Glomerular visceral epithelial cell (primary cell): ENCODE results near the gene KRTAP10-4.
"Not testable (repeated sequence)": the region's sequence is repeated elsewhere in the genome, so short reads cannot be mapped to it uniquely, and the experiment has no call there.

Source experiments
- DNase-seq: peaks from one replicate; pipeline ENCODE4 v3.0.0-alpha.2; 2016; ENCODE audit errors: extremely low spot score

The KRTAP10-4 gene

DNA sequence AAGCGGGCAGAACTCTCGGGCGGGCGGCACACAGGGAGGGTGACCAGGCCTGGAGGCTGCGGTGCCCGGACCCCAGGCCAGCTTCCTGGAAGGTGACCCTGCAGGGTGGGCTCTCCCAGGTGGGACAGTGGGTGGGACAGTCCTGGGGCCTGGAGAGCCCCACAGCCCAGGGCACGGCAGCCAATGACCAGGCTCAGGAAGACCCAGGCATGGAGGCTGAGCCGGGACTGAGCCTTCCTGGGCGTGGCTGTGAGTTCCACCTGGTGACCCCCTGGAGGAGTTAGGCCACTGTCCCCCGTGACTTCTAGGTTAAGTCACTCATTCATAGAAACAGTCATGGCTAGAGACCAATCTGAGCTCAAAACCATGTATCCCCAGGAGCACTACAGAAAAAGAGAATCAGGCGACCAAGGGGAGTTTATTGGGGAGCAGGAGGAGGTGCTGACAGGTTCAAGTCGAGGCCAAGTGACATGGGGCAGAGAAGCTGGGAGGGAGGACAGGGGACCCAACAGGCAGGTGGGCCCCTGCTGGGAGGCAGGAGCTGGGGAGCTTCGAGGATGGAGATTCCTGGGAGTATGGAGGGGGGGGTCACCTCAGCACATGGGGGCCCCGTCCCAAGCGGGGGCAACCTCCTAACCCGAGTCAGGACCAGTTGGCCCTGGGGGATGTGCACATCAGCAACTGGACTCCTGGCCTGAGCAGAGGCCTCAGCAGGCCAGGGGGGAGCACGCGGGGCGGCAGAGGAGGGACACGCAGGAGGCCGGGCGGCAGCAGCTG is 5.7 kb downstream of the KRTAP10-4 start:
- DNase-seq = no peak

- no peak for DNase-seq
Observed at GRCh38 chr21:44579833-44580144, 6.3 kb downstream of the KRTAP10-4 start.

- not testable (repeated sequence) for DNase-seq
Observed at GRCh38 chr21:44580231-44580821, 6.8 kb downstream of the KRTAP10-4 start, which contains the start of gene KRTAP10-5. KRTAP10-5 (minus strand) TSS chr21:44580604; CDS start chr21:44580578, 26 bp downstream.

DNA sequence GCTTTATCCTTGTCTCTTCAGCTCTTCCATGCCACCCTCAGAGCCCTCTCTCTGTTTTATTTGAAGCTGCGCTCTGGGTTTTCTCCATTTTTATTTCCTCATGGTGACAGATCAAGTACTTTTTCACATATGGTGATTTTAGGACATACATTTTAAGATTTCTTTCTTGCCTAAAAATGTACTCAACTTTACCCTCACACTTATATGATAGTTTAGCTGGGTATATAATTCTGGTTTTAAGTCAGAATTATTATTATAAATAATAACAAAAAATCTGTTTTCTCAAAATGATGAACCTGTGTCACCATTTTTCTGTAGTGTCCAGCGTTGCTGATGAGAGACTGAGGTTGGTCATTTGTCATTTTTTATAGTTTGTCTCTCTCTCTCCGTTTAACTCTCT is 7.6 kb downstream of the KRTAP10-4 start:
- no peak for DNase-seq

DNA sequence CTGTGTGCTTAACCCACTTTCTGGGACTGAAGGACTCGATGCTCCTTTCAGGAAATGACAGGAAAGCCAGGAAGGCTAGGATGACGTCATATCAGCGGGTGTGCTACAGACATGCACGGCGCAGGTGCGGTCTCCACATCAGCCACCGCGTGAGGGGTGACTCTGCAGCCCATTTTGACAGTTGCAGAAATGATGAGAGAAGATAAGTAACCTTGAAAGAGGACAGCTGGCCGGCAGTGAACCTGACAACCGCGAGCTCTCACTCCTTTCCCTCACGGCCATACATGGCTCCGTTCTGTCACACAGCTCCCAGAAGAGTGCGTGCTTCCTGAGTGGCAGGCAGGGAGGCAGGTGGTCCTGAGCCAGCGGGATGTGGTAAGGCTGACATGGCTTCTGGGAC is 8.5 kb downstream of the KRTAP10-4 start:
- no peak for DNase-seq

DNA sequence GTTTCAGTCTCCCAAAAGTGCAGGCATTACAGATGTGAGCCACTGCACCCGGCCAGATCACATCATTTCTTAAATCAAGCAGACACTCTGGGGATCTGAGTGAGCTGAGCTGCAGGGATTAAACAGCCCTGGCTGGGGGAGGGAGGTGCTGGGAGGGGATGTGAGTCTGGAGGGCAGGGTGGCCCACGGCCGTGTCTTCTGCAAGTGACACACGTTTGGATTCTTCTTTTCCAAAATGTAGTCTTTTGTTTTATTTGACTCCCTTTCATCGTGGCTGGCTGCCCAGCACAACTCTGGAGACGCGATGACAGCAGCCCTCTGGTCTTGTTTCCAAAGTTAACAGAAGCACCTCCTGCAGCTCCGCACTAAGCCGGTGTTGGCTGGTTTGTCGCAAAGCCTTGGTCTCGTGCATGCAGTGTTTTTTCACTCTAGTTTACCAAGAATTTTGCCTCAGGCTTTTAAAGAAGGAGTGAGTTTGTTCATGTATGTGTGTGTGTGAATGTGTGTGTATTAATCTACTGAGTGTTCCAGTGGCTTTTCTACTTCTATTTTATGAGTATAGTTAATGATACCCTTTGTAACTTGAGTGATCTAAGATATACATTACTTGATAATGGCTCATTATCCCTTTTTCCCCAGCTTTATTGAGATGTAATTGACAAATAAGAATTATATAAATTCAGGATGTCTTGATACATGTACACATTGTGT is 9.7 kb downstream of the KRTAP10-4 start:
- no peak for DNase-seq

DNA sequence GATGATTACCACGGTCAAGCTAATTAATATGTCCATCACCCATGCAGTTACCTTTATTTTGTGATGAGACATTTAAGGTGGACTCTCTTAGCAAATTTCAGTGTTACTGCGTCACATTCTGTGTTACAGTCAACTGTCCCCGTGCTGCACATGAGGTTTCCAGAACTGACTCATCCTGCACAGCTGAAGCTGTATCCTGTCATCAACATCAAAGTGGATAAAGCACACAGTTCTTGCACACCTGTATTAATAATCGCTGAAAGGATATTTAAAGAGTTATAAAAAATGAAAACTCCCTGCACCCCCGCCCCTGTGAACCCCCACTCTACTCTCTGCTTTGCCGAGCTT is 10.2 kb downstream of the KRTAP10-4 start:
- DNase-seq = no peak

DNA sequence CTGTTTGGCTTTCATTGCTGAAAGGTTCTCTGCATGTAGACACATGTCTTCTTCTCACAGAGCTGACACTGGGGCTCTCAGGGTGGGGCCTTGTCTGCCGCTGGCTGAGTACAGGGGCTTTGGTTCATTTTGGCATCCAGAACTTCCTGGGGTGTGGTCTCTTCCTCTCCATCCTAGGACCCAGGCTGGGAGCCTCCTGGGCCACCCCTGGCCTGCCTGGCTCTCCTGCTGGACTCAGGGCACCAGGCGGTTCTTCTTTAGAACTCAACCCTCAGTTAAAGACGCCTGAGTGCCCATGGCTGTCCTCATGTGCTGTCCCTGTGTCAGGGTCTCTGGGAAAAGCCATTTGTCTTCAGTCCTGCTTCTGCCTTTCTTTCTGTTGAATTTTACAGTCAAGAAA is 12.4 kb downstream of the KRTAP10-4 start:
- DNase-seq = no peak

DNA sequence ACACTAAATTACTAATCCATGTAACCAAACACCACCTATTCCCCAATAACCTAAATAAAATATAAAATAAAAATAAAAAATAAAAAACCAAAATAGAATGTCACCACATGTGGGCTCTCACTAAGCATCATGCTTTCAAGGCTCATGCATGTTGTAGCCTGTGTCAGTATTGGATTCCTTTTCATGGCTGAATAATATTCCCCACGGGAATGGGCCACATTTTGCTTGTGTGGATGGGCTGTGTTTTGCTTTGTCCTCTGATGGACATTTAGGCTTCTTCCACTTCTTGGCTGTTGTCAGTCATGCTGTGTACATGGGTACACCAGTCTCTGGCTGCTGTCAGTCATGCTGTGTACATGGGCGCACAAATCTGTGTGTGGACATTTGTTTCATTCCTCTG is 15.6 kb downstream of the KRTAP10-4 start:
- DNase-seq = no peak

GRCh38 chr21:44589586-44590305 is 16.2 kb downstream of the KRTAP10-4 start:
- no peak for DNase-seq

GRCh38 chr21:44590311-44590721 is 16.8 kb downstream of the KRTAP10-4 start:
- no peak for DNase-seq

GRCh38 chr21:44590897-44591800 is 17.6 kb downstream of the KRTAP10-4 start:
- DNase-seq = not testable (repeated sequence)

DNA sequence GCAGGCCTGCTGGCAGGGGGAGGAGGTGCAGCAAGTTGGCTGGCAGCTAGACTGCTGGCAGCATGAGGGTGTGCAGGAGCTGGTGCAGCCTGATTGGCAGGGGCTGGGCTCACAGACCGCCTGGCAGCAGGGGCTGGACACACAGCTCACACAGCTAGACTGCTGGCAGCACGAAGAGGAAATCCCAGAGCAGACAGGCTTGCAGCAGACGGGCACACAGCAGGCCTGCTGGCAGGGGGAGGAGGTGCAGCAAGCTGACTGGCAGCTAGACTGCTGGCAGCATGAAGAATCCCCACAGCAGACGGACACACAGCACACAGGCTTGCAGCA is 18.2 kb downstream of the KRTAP10-4 start:
- DNase-seq = not testable (repeated sequence)

DNA sequence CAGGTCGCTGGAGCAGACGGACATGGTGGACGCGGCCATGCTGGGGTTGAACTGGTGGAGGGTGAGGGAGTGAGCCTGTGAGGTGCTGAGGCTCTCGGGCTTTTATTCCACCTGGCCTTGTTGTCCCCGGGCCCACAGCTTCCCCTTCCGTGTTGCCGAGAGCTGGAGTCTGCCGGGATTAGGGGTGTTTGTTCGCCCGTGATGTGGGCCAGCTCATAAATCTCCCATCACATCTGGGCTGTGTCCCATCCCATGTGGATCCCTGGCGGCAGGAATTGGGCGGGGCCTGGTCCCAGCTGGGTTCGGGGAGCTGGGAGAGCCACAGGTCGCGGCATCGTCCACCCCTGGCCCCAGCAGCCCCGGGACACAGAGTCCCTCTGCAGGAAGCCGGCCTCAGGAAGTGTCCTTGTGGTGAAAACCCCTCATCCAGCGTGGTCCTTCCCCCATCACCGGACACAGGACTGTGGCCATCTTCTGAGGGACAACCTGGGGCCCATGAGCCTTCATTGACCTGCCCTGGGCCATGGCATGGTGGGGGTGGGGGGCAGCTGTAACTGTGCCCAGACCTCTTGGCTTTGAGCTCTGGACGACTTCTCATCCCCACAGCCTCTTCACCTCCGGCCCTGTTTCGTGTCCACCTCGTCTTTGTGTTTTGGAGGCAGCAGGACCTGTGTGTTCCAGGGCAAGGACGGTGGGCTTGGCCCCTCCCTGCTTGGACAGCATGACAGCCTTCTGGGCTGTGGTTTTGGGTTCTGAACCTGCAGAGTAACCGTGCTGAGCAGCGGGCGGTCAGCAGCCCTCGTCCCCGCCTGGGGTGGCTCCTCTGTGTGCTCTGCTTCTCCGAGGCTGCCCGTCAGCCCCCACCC is 19.1 kb downstream of the KRTAP10-4 start, which contains the start of gene KRTAP10-6:
Gene KRTAP10-6 (minus strand): TSS at position 60 of the 866 bp plus-strand sequence. CDS start 21 bp downstream, at position 39.
- DNase-seq = no peak

- no peak for DNase-seq
Observed at GRCh38 chr21:44593598-44594405, 20.3 kb downstream of the KRTAP10-4 start.

GRCh38 chr21:44594406-44594916 is 20.9 kb downstream of the KRTAP10-4 start:
- DNase-seq = no peak

DNA sequence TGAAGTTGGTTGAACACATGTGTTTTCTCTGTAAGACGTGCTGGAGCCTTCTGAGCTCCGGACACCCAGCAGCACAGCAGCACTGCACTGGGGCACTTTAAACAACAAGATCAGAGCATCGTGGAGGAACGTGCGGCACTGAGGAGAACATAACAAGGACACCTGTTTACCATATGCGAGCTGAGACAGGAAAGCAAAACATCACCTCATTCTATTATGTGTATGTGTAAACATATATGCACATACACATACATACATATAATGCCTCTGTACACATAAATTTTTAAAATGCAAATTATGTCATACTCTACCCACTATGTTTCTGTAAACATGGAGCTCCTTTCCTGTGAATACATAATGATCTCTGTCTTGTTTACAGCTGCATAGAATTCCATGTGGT is 22.0 kb downstream of the KRTAP10-4 start:
- DNase-seq = no peak

DNA sequence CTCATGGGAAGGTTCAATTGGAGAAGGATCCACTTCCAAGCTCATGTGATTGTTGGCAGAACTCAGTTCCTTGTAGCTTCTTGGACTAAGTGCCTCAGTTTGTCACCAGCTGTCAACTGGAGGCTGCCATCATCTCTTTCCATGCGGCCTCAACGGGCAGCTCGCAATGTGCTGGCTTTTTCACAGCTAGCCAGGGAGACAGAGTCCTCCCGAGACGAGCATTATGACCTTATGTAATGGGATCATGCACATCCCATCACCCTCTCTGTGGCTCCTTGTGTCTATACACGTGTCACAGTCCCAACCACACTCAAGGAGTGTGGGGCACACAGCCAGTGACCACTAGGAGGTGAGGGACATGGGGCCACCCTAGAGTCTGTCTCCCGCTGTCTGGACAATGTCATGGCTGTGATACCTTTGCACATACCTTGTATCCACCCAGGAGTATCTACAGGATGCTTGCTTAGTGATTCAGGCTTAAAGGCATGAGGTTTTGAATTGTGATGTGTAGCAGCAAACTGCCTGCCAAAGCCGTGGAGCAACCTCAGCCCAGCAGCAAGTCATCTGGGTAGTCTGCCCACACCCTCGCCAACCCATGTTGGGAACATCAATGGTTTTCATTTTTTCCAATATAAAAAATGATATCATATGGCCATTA is 22.7 kb downstream of the KRTAP10-4 start:
- peak; percentile 15 for DNase-seq

- DNase-seq = no peak
Observed at GRCh38 chr21:44598061-44598460, 24.5 kb downstream of the KRTAP10-4 start.
